ENCODE measurements around the gene ARHGAP29.

- no peak for TF ChIP-seq CTCF (conservative IDR thresholded peaks at IDR 0.05)
- no peak for TF ChIP-seq ZFX (IDR thresholded peaks at IDR 0.05)
Observed at GRCh38 chr1:94255476-94255875, 18.1 kb upstream of the ARHGAP29 start.

Data from C4-2B (cell line).